ENCODE results near the gene PLEKHM2.

The PLEKHM2 gene

GRCh38 chr1:15702722-15703550 lies 18.8 kb downstream of the PLEKHM2 start:
- DNase-seq (ENCODE audit: low spot score) = peak; percentile 59

DNA sequence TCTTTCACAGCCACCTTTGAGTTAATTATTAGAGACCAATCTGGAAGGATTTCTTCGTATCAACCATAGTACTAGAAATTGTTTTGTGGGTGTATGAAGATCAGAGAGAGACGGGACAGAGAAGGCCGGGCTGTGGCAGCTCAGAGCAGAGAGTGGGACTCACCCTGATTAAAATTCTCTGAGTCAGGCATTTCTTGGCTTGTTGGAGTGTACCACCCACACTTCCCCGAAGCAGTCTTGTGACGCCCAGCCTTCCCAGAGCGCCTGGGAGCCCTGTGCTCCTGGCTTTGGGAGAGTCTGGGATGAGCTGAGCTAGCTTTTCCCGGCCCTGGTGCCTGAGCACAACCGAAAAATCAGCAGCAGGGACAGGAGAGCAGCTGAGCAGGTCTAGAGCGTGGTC lies 19.4 kb downstream of the PLEKHM2 start:
- no peak for DNase-seq (ENCODE audit: low spot score)

DNA sequence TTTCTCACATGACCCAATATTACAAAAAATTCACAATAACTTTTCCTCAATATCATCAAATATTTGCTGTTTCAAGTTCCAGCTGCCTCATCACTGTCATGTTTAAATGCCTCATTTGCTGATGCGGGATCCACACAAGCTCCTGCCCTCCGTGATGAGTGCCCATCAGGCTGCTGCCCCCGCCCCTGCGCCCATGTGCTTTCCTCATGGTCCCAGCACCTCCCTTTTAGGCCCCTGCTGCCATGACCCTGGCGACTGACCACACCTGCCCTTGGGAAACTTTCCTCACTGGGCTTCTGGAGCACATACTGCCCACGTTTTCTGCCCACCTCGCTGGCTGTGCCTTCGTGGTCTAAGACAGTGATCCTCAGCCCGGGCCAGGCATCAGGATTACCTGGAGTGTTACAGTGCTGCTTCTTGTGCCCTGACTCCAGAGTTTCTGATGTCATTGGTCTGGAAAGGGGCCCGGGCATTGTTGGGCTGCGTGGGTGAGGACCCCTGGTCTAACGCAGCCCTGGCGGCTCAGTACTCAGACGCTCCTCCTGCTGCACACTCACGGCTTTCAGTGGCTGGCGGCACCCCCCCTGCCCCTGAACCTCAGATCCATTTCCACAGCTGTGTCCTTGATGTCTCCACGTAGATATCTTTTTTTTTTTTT lies 20.5 kb downstream of the PLEKHM2 start:
- DNase-seq (ENCODE audit: low spot score) = no peak

DNA sequence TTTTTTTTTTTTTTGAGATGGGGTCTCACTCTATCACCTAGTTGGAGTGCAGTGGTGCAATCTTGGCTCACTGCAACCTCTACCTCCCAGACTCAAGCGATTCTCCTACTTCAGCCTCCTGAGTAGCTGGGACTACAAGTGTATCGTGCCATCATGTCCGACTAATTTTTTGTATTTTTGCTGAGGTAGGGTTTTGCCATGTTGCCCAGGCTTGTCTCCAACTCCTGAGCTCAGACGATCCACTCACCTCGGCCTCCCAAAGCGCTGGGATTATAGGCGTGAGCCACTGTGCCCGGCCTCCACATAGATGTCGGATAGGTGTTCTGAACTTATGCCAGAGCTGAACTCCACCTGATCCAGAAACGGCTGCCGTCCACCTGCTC lies 21.1 kb downstream of the PLEKHM2 start:
- DNase-seq (ENCODE audit: low spot score) = no peak

DNA sequence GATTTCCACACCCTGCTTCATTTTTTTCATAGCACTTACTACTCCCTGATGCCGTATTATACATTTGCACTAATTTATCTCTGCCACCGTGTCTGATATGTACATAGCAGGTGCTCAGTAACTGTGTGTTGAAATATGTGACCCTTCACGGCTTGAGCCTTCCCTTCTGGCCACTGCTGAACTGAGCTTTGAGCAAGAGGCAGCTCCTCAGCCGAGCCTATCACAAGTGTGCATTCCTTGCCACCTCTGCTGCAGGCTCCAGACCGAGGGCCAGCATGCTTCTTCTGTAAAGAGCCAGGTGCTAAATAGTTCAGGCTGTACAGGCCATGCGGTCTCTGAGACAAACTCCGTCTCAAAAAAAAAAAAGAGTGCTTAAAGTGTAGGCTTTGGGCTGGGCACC lies 22.6 kb downstream of the PLEKHM2 start:
- no peak for DNase-seq (ENCODE audit: low spot score)

DNA sequence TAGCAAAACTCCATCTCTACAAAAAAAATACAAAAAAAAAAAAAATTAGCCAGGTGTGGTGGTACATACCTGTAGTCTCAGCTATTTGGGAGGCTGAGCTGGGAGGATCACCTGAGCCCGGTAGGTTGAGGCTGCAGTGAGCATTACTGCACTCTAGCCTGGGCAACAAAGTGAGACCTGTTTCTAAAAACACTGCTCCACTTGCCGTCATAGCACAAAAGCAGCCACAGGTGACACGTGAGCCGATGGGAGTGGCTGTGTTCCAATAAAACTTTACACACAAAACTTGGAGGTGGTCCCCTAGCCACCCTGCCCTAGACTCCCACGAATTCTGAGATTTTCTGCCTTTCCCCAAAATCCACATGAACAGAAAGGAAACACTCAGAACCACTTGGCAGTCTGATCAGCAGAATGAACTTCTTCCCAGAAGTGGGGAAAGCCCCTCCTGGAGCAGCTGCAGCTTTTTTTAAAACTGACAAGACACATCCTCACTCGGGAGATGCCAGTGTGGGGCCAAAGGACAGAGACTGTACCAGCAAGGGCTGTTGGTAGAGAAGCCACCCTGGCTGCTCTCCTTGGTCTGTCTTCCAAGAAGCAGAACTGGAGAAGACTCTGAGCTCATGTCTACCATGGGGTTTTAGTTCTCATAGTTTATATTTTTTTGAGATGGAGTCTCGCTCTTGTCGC lies 23.3 kb downstream of the PLEKHM2 start:
- DNase-seq (ENCODE audit: low spot score) = no peak

DNA sequence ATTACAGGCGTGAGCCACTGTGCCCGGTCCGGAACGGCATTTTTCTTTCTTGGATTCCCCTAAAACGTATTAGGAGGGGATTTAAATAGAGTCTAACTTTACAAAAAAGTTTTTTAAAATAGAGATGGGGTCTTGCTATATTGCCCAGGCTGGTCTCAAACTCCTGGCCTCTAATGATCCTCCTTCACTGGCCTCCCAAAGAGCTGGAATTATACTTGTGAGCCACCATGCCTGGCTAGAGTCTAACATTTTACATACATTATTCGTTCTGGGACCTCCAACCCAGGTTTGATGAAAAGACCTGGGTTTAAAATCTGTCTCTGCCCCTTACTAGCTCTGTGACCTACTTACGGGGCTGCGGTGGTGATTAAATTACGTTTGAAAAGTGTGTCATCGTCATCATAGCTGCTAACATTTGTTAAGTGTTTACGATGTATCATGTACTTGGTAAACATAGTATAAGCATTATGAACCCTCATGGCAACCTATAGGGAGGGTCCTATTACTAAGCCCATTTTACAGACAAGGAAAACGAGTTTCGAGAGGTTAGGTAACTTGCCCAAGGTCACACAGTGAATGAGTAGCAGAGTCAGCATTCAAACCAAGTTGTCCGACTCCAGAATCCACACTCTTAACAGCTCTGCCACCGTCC lies 24.5 kb downstream of the PLEKHM2 start:
- no peak for DNase-seq (ENCODE audit: low spot score)

GRCh38 chr1:15709226-15709625 lies 25.1 kb downstream of the PLEKHM2 start:
- DNase-seq (ENCODE audit: low spot score) = no peak

- DNase-seq (ENCODE audit: low spot score) = no peak
Observed at GRCh38 chr1:15712168-15712567, 28.0 kb downstream of the PLEKHM2 start.

GRCh38 chr1:15714406-15715136 lies 30.5 kb downstream of the PLEKHM2 start:
- DNase-seq (ENCODE audit: low spot score) = no peak

DNA sequence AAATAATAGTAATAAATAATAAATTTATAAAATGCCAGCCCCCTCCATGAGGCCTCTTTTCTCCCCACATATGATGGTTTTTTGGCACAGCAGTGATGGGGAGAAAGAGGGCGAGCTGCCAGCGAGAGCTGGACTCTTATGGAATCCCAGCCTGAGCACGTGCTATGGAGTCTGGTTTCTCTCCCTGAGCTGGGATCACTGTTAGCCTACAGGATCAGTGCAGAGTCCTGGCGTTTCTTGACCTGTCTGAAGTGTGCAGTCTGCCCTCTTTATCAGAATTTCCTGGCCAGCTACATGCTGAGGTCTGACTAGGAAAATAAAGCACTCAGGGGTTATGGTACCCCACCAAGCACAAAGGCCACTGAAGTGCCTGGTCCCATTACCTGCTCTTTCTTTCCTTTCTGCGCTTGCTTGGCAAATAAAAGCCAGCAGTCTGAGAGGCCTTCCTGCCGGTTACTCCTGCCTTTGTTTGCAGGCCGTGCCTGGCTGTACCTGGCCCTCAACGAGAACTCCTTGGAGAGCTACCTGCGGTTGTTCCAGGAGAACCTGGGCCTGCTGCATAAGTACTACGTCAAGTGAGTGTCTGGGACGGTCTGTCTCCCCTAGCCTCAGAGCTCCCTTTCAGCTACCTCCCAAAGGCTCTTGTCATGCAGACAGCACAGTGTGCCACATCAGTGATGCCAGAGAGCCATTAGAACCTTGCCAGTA lies 33.5 kb downstream of the PLEKHM2 start:
- no peak for DNase-seq (ENCODE audit: low spot score)

DNA sequence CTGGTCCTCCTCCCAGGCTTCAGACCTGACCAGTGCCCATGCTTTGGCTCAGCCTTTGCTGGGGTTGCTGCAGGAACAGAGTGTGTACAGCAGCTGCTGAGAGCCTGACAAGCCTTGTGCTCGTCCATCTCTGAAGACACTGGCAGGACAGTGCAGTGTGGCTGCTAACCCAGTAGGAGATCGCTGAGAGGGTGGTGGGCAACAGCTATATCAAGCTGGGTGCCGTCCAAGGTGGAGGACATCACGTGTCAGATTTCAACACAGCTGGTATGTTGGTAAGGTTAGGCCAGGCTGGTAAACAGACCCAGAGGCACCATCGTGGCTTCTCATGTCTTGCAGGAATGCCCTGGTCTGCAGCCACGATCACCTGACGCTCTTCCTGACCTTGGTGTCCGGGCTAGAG lies 34.1 kb downstream of the PLEKHM2 start:
- no peak for DNase-seq (ENCODE audit: low spot score)

GRCh38 chr1:15719381-15720120 lies 35.4 kb downstream of the PLEKHM2 start:
- no peak for DNase-seq (ENCODE audit: low spot score)

DNA sequence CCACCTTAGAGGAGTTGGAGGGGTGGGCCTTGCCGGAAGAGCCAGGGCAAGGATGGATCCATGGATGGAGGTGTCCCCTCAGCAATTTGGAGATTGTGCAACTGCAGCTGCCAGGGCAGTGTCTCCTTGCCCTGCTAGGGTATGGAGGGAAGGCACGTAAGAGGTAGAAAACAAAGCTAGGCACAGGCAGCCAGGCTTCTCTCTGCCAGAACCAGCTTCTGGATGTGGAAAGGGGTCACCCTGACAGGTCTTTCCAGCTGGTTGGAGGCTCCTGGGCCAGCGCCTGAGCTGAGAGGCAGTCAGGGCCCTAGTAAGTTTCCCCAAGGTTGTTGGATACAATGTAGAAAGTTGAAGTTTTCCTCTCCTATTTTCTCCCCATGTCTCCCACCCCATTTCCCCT lies 36.7 kb downstream of the PLEKHM2 start:
- DNase-seq (ENCODE audit: low spot score) = no peak

- no peak for DNase-seq (ENCODE audit: low spot score)
Observed at GRCh38 chr1:15722411-15722810, 38.3 kb downstream of the PLEKHM2 start.

DNA sequence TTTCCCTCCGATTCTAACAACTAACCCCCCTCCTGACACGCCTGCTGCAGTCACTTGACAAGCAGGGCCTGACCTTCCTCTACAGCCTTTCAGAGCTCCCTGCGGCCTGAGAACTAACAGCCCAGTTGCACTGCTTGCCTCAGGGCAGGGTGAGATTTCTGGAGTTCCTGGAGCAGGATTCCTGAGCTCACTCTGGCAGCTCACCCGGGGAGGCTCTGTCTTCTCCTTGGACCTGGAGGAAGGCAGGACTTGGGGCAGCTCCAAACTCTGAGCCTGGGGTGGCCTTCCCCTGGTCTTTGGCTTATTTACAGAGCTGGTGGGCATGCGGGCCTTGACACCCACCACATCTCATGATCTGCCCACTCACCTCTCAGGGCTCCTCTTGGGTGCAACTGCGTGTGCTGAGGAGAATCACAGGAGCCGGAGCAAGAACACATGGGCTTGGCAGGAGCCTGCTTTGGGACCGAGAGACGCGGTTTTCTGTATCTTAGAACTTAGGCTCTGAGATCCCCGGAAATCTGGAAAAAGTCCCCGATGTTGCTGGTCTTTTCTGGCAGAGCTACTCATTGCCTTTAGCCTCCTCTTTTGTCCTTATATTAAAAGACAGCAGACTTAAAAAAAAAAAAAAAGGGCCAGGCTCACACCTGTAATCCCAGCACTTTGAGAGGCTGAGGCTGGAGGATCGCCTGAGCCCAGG lies 38.9 kb downstream of the PLEKHM2 start:
- DNase-seq (ENCODE audit: low spot score) = no peak

DNA sequence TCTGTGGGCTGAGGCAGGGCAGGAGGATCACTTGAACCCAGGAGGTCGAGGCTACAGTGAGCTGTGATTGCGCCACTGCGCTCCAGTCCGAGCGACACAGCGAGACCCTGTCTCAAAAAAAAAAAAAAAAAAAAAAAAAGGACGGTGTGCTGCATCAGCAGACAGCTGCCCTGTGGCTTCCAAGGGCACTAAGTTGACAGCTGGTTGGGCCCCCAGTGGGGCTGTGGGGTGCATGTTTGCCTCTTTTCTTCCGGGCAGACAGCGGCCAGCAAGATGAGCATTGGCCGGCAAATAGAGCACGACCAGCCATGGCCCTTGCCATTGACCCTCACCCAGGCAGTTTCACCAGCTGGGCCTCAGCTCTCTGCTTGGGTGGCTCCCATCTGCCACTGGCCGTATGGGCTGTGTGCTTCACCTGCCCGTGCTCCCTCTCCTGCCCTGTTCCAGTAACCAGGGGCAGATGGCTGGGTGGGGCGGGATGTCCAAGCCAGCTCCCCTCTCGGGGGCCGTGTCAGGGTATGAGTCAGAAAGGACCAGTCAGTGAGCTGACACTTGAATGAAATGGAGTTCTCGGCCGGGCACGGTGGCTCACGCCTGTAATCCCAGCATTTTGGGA lies 39.6 kb downstream of the PLEKHM2 start:
- no peak for DNase-seq (ENCODE audit: low spot score)

DNA sequence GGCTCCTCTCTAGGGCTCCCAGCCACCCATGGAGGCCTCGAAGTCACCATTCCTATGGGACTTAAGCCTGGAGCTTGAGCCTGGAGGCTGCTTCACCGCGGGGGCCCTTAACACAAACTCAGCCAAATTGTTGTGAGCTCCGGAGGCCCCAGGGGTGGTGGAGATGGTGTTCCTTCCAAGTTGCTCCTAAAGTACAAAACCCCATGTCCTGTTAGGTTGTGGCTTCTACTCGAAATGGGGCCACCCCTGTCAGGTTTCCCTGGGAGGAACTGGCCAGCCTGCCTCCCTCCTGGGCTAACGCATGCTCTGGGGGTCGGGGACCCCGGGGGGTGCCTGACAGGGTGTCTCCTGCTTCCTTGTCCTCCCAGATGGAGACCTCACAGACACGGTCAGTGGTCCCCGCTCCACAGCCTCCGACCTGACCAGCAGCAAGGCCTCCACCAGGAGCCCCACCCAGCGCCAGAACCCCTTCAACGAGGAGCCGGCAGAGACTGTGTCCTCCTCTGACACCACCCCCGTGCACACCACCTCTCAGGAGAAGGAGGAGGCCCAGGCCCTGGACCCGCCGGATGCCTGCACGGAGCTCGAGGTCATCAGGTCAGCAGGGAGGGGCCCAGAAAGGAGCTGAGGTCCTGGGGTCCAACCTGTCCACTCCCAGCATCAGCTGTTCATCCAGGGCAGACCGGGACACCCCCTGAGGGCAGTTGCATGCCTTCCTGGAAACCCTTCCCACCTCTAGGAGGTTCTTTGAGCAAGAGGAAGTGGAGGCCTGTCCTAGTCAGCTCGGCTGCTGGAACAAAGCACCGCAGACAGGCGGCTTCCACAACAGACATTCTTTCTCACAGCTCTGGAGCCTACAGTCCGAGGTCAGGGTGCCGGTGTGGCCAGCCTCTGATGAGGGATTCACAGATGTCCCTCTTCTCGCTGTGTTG lies 41.1 kb downstream of the PLEKHM2 start:
- no peak for DNase-seq (ENCODE audit: low spot score)
